GM18517 (cell line): ENCODE data around the gene MGMT.

Experiments used
- ATAC-seq: cut with Tn5 transposase; IDR thresholded peaks from one replicate; pipeline ENCODE4 v1.9.1; 2021; ENCODE audit warnings: mild to moderate bottlenecking, moderate library complexity; ENCODE audit not compliant: unreplicated experiment

The MGMT gene

DNA sequence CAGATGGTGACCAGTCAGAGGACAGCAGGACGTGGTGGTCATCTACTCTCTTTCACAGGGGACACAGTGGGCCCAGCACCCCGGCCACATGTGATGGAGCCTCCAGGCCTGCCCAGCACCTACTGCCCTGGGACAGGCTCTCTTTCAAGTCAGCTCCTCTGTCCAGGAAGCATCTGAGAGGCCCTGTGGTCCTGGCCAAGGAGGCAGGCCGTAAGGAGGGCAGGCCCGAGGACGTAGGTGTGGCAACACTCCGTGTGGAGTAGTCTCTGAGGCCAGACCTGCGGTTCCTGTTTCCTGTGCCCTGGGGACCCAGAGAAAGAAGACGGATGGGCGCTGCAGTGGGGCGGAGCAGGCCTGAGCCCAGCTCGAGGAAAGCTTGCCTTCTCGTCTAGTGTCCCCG is 317.9 kb downstream of the MGMT start:
- no peak for ATAC-seq

GRCh38 chr10:129785536-129785981 is 318.5 kb downstream of the MGMT start:
- ATAC-seq: no peak

DNA sequence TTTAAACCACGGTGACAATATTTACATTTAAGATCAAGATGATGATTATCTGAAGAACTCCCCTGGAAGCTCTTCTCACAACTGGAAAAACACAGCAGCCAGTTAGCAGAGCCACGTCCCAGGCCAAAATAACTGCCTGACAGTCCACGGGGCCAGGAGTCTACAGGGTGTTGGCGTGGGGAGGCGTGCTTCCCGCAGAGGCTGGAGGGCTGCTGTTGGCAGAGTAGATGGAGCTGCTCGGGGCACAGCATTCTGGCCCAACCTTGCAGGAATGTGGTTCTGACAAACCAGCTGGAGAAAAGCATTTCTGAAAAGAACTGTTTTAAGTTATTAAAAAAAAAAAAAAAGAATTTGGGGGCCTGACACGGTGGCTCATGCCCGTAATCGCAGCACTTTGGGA is 319.2 kb downstream of the MGMT start:
- no peak for ATAC-seq

DNA sequence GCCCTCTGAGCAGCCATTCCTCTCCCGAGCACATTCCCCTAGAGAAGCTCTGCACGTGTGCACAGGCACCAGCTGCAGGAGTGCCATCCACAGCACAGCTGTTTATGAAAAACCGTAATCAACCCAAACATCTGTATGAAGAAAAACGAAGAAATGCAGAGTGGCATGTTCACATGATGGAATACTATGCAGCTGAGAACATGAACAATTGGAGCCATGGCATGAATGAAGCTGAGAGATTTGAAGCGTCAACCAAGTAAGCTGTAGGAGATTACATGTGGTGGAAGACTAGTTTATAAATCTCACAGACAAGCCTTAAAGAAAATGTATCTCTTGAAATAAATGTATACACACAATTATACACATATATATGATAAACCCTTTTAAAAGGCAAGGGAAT is 320.5 kb downstream of the MGMT start:
- ATAC-seq: no peak

- no peak for ATAC-seq
These were observed 321.2 kb downstream of the MGMT start for GRCh38 chr10:129788215-129788614.

DNA sequence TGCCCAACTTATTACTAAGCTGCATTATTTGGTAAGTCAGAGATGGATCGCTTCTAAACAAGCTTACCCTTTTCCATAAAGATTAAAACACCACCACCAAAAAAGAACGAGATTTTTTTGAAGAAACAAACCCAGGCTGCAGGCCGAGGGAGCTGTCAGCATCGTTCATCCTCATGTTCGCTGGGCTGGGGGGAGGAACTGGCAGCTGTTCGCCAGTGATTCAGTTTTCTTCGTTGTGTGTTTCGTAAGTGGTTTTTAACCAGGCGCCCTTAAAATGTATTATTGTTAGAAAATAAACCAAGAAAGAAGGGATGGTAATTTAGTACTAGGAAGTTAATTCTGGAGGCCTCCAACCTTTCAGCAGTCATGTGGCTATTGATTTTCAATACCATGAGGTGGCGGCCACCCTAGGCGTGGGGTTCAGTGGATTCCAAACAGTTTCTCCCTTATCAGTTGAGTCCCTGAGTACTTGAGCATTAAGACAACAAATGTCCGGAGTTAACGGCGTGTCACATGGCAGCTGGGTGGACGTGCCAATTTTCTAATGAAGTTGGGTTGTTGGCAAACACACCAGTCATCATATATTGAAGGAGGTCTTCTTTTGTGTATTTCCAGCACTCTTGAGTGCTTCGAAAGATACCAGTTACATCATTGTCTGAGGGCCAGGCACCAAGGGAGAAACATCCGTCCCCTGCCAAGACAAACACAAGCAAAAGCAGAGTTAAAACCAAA is 323.8 kb downstream of the MGMT start:
- no peak for ATAC-seq

- no peak for ATAC-seq
These were observed 325.1 kb downstream of the MGMT start for GRCh38 chr10:129792141-129792540.

GRCh38 chr10:129792864-129793263 is 325.8 kb downstream of the MGMT start:
- no peak for ATAC-seq

DNA sequence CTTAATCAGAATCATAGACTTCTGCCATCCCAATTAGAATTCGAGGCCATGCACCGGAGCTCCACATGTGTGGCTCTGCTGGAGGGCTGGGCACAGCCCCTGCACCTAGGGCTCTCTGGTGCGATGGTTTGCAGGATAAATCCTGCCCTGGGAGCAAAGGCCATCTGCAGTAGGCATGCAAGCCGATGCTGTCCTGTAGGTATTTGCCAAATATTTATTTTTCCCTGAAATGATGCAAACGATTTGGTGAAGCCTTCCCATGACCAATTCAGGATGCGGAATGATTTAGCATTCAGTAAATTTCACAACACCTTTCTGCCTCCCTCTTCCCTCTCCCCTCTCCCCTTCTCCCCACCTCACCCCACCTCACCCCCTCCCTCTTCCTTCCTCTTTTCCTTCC is 326.4 kb downstream of the MGMT start:
- no peak for ATAC-seq

DNA sequence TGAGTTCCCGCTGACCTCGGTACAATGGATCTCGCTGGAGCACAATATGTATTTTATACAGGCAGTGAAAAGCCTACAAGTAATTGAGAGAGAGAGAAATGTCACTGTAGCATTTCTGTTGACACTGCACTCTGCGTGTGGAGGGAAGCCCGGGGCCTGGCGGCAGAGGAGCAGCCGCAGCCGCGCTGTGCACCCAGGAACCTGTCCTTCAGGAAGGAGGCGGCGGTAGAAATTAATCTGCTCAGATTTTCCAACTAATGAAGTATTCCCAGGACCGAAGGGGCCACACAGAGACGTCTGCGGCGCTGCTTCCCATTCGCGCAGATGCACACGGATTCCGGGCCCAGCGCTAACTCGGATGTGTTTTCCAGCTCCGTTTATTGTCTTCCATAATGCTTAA is 327.0 kb downstream of the MGMT start:
- ATAC-seq: no peak

- ATAC-seq: no peak
These were observed 329.8 kb downstream of the MGMT start for GRCh38 chr10:129796710-129797420.

DNA sequence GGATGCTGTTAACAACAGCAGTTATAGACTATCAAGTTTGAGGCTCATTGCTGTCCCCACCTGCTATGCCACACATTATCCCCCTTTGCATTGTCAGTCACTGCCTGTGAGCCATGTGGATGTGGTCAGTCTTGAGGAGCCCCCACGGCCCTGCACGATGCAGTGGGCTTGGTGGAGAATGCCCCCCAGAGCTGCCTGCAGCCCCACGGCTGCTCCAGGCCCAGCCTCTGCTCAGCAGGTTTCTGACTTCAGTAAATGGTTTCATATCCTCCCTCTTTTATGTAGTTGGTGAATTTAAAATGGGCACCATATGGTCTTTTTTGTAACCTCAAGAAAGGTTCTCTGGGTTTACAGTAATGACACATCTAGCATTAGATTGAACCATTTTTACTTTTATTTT is 332.9 kb downstream of the MGMT start:
- no peak for ATAC-seq

DNA sequence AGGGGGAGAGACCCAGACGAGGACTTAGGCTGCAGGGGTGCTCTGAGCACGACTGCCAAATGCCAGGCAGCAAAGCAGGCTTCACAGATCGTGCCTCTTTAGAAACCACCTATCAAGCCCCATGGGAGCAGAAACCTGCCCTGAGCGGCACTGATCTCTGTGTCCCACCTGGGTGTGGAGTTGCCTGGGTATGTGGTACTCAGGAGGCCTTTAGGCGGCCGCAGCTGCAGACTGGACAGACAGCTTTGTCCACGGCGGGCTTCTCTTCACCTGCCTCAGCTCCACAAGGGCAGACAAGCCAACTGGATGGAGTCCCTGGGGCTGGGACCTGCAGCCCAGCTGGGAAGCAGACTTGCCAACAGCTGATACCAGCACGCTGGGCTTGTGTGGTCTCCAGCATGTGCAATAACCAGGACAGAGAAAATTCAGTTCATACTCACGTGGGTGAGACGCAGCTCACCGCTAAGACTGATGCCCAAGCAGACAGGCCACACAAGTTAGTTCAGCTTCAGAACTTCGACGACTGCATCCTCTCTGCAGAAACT is 333.8 kb downstream of the MGMT start:
- ATAC-seq: no peak

DNA sequence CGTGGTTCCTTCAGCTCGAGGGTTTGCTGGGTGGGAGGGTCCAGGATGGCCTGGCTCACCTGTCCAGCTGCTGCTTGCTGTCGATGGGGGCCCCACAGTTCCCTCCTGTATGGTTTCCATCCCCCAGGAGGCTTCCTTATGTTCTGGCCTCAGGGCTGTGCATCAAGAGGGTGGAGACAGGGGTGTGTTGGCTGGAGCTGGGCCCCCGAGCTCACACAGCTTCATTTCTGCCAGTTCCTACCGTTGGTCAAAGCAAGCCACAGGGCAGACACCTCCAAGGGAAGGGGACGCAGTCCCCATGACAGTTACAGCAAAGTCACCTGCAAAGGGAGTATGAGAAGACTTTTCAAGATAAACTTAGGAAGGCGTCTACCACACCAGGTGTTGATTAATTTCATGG is 340.2 kb downstream of the MGMT start:
- no peak for ATAC-seq

DNA sequence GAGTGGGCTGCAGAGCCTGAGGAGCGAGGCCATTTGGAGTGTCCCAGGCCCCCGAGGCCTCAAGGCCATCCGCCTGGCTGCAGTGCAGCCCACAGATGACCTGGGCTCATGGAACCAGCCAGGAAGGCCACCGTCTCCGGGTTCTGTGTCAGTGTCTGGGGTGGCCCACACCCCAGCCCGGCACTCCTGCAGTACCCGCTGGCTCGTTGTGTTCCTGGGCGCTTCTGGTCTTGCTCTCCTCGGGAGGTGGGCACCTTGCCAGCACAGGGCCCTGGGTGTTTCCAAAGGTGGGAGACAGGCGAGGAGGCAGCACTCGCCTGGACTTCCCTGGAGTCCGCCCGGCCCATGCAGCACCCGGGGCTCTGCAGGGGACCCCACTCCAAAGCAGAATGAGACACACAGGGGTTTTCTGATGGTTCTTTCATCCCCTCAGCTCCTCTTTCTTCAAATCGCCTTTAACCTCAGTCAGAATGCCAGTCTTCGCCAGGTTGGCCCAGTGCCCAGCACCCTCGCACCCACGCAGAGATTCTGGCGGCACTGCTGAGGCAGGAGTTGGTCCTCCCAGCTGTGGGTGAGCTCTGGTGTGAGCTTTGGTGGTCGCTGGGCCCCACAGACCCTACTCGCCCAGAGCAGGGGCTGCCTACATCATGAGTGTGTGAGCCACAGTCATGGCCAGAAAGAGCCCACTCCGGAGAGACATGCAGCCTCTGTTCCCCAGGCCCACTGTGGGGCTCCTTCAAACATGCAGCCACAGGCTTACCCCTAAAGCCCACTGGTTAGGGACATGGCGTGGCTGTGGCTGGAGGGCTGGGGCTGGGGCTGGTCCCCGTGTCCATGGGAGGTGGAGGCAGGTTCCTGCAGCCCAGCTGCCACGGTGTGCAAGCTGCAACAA is 341.3 kb downstream of the MGMT start:
- no peak for ATAC-seq

GRCh38 chr10:129809431-129809830 is 342.4 kb downstream of the MGMT start:
- ATAC-seq: no peak

DNA sequence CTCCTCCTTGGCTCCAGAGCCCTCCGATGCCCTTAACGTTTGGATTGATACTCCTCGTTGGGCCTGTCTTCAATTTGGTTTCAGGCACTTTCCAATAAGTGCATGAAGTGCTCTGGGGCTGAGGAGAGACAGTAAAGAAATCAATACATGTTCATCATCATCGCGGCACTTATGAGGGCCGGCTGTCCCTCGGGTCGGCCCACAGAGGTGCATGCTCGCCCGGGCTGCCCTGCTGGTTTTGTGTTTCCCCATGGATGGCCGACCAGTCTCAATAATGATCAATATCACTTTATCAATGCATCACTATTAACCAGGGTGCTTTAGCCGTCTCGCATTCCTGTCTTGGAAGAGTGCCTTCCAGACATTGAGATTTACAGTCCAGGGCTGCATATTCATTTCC is 342.8 kb downstream of the MGMT start:
- no peak for ATAC-seq

GRCh38 chr10:129811208-129811607 is 344.2 kb downstream of the MGMT start:
- ATAC-seq: no peak

DNA sequence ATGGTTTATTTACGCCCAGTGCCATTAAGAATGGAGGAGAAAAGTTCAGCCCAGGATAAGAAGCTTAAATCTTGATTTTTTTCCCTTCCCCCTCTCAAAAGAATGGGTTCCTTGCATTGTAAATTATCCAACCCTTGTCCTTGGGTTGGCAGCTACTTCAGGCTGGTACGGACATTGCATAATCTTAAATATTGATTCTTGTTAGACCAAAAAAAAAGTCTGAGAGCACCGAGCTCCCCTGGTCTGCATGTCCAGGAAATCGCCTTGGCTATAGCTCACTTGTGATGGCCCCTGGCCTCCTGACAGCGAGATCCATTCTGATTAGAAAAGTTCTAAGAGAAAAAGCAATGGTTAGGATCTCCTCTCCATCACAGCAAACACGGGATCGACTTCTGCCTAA is 345.4 kb downstream of the MGMT start:
- no peak for ATAC-seq

GRCh38 chr10:129814681-129815646 is 347.9 kb downstream of the MGMT start:
- no peak for ATAC-seq
